Fibroblast of the aortic adventitia (primary cell): ENCODE results near the gene ABI3BP. TPM values are rescaled to one million over a fixed set of nuclear protein-coding genes. Genes with fewer than 3 reads are reported as not detected.

Experiments
- DNase-seq: peaks from one replicate; pipeline ENCODE4 v3.0.0-alpha.2; 2010; ENCODE audit warnings: low read depth
- H3K4me3 ChIP-seq: 2 replicates; pipeline ENCODE4 v1.5.1; 2011; ENCODE audit warnings: low read depth, mild to moderate bottlenecking, control low read depth, low read length, moderate library complexity
- total RNA-seq: library from RNA; depleted of rRNA; stranded (reverse); fragments of >200 nt; gene quantifications from 2 replicates; pipeline ENCODE4 v1.2.3, GENCODE V29; 2012; ENCODE audit warnings: low replicate concordance
- TF ChIP-seq, protein P1 (sequence below): IDR thresholded peaks from 2 replicates; pipeline ENCODE4 v1.5.1; 2011; ENCODE audit warnings: mild to moderate bottlenecking, low read length, control low read depth, inconsistent platforms; ENCODE audit not compliant: insufficient read depth

ABI3BP gene
- total RNA-seq, 1 donor = 108 TPM

- no peak for DNase-seq
- H3K4me3 ChIP-seq = no peak overlapping the region
- TF ChIP-seq, protein P1, sequence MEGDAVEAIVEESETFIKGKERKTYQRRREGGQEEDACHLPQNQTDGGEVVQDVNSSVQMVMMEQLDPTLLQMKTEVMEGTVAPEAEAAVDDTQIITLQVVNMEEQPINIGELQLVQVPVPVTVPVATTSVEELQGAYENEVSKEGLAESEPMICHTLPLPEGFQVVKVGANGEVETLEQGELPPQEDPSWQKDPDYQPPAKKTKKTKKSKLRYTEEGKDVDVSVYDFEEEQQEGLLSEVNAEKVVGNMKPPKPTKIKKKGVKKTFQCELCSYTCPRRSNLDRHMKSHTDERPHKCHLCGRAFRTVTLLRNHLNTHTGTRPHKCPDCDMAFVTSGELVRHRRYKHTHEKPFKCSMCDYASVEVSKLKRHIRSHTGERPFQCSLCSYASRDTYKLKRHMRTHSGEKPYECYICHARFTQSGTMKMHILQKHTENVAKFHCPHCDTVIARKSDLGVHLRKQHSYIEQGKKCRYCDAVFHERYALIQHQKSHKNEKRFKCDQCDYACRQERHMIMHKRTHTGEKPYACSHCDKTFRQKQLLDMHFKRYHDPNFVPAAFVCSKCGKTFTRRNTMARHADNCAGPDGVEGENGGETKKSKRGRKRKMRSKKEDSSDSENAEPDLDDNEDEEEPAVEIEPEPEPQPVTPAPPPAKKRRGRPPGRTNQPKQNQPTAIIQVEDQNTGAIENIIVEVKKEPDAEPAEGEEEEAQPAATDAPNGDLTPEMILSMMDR = no peak
Observed at GRCh38 chr3:100852840-100853239, 140.4 kb downstream of the ABI3BP start.

GRCh38 chr3:100850701-100851100 lies 142.5 kb downstream of the ABI3BP start:
- TF ChIP-seq, protein P1 = no peak
- no peak for DNase-seq
- H3K4me3 ChIP-seq = no peak overlapping the region

- no peak for DNase-seq
- H3K4me3 ChIP-seq = no peak overlapping the region
- TF ChIP-seq, protein P1 = no peak
Observed at GRCh38 chr3:100850156-100850555, 143.1 kb downstream of the ABI3BP start.

GRCh38 chr3:100844063-100844936 lies 148.9 kb downstream of the ABI3BP start:
- TF ChIP-seq, protein P1 = no peak
- no peak overlapping the region for H3K4me3 ChIP-seq
- DNase-seq = no peak

DNA sequence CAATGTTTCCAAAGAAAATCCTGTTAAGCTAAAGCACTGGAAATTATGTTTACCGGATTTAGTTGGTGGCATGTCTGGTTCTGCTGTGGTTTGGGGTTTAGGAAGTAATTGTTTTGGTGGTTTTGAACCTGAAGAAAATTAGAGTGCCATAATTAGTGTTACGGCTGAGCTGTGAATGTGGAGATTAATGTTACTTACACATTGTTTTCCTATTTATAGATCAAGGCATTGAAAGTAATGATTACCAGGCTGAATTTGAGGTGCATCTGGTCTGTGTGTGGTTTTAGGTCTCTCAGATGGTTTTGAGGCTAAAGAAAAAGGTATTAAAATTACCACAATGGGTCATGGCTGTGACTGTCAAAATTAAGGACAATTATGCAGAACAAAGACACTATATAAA lies 155.1 kb downstream of the ABI3BP start:
- DNase-seq = no peak
- TF ChIP-seq, protein P1 = no peak
- no peak overlapping the region for H3K4me3 ChIP-seq

- TF ChIP-seq, protein P1 = no peak
- no peak for DNase-seq
- no peak overlapping the region for H3K4me3 ChIP-seq
Observed at GRCh38 chr3:100836661-100837060, 156.6 kb downstream of the ABI3BP start.

- no peak for DNase-seq
- TF ChIP-seq, protein P1 = no peak
- H3K4me3 ChIP-seq = no peak overlapping the region
Observed at GRCh38 chr3:100834332-100834731, 158.9 kb downstream of the ABI3BP start.
